NCI-H526 treated with DMSO at 0.1 percent for 48 hours (cell line): Measurements from ENCODE around the gene AHCYL1.

Source experiments
- DNase-seq: peaks from one replicate; lab custom pipeline; 2025; lab: John Stamatoyannopoulos, UW

AHCYL1 gene

GRCh38 chr1:110062612-110063011, 78.0 kb downstream of the AHCYL1 start:
- DNase-seq = no peak

GRCh38 chr1:110063781-110064180, 79.2 kb downstream of the AHCYL1 start:
- DNase-seq = no peak

- no peak for DNase-seq
Measured at GRCh38 chr1:110064576-110065337, 80.2 kb downstream of the AHCYL1 start.

GRCh38 chr1:110065841-110066240, 81.3 kb downstream of the AHCYL1 start:
- no peak for DNase-seq

GRCh38 chr1:110067479-110067892, 82.9 kb downstream of the AHCYL1 start:
- DNase-seq = no peak

- no peak for DNase-seq
Measured at GRCh38 chr1:110067893-110068645, 83.5 kb downstream of the AHCYL1 start.

- no peak for DNase-seq
Measured at GRCh38 chr1:110068646-110069403, 84.3 kb downstream of the AHCYL1 start.

- no peak for DNase-seq
Measured at GRCh38 chr1:110069404-110070281, 85.1 kb downstream of the AHCYL1 start.

- no peak for DNase-seq
Measured at GRCh38 chr1:110070282-110070669, 85.7 kb downstream of the AHCYL1 start.

- DNase-seq = no peak
Measured at GRCh38 chr1:110070671-110071242, 86.2 kb downstream of the AHCYL1 start, which contains the start of gene ALX3. ALX3 (minus strand) TSS chr1:110070672; CDS start chr1:110070612, 60 bp downstream.
